GM12872 (cell line): ENCODE results near the gene TMEM100.

ENCODE experiments used
- TF ChIP-seq, protein P1 (sequence below): IDR thresholded peaks from 3 replicates; pipeline ENCODE4 v1.5.1; 2011; ENCODE audit warnings: low read depth, mild to moderate bottlenecking, low read length, moderate library complexity; ENCODE audit not compliant: insufficient read depth

The TMEM100 gene

GRCh38 chr17:55704401-55704800 is 18.3 kb downstream of the TMEM100 start:
- TF ChIP-seq, protein P1, sequence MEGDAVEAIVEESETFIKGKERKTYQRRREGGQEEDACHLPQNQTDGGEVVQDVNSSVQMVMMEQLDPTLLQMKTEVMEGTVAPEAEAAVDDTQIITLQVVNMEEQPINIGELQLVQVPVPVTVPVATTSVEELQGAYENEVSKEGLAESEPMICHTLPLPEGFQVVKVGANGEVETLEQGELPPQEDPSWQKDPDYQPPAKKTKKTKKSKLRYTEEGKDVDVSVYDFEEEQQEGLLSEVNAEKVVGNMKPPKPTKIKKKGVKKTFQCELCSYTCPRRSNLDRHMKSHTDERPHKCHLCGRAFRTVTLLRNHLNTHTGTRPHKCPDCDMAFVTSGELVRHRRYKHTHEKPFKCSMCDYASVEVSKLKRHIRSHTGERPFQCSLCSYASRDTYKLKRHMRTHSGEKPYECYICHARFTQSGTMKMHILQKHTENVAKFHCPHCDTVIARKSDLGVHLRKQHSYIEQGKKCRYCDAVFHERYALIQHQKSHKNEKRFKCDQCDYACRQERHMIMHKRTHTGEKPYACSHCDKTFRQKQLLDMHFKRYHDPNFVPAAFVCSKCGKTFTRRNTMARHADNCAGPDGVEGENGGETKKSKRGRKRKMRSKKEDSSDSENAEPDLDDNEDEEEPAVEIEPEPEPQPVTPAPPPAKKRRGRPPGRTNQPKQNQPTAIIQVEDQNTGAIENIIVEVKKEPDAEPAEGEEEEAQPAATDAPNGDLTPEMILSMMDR: no peak

GRCh38 chr17:55702150-55702549 is 20.5 kb downstream of the TMEM100 start:
- TF ChIP-seq, protein P1: no peak

- TF ChIP-seq, protein P1: no peak
These were observed 23.3 kb downstream of the TMEM100 start for GRCh38 chr17:55699181-55699860.

GRCh38 chr17:55694286-55694910 is 28.3 kb downstream of the TMEM100 start:
- TF ChIP-seq, protein P1: no peak

DNA sequence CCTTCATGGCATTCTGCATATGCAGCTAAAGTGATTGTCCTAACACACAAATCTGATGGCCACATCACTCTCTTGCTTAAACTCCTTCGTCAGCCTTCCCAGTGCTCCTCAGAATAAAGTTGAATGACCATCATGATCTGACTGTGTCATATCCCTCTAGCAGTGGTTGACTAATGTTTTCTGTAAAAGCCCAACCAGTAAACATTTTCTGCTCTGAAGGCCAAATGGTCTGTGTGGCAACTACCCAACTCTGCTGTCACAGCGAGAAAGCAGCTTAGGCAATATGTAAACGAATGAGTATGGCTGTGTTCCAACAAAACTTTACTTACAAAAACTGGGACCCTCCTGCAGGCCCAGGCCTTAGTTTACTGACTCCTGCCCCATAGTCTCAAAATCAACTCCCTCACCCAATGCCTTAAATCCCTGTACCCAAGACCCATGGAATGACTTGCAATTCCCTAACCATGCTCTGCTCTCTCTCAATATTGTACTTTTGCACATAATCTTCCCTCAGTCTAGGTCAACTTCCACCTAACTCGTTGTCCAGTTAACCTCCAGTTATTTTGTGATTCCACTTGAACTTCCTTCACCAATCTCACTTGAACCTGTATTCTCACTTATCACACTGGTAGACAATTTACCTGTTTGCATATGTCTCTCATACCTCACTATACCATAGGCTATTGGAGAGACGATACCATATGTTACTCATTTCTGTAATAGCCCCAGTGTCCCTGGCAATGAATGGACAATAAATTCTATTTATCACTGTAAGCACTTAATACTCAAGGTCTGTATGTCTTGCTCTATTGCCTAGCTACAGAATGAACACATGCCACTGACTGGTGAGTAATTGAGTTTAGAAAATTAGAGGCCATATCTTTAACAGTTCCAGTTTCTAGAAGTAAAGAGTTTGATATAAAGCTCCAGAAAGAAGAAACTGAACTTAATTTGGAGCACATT is 29.1 kb downstream of the TMEM100 start:
- TF ChIP-seq, protein P1: no peak

DNA sequence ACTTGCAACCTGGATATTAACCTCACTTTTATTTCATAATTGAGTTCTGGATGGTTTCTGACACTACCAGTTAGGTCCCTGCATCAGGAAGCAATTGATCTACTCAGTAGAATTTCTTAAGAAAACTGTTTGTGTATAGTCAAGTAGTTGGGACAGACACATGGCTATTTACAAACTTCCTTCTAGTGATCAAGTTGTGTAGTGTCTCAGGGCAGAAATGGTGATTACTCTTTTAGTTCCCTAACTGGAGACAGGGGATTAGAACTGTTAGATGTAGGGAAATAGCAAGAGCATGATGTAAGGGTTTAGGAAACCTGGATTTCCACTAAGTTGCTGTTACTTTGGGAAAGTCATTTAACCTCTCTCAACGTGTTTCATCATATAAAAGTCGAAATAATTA is 30.4 kb downstream of the TMEM100 start:
- TF ChIP-seq, protein P1: no peak

- TF ChIP-seq, protein P1: no peak
These were observed 31.0 kb downstream of the TMEM100 start for GRCh38 chr17:55691666-55692065.
